GM19452 (cell line): ENCODE data around the gene CDK9.

Source experiments
- ATAC-seq: cut with Tn5 transposase; IDR thresholded peaks from one replicate; pipeline ENCODE4 v1.9.1; 2021; ENCODE audit not compliant: unreplicated experiment

CDK9 gene

DNA sequence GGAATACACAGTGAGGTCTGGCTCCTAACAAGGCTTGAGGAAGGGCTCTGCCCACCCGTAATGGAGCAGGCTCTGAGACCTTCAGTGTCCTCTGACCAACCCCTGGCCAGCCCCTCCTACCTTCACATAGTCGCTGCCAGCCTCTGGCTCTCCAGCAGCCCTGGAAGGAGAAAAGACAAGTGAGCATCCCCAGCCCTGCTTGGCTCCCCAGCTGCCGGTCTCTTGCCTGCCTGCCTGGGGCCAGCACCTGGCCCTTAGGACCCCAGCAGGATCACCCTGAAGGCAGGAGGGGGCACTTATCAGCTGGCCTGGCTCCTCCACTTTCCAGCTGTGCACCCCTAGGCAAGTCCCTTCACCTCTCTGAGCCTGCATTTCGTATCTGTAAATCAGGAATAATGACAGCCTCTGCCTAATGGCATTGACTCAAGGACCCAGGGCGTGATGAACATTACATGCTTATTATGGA, 24.3 kb upstream of the CDK9 start:
- ATAC-seq: no peak

DNA sequence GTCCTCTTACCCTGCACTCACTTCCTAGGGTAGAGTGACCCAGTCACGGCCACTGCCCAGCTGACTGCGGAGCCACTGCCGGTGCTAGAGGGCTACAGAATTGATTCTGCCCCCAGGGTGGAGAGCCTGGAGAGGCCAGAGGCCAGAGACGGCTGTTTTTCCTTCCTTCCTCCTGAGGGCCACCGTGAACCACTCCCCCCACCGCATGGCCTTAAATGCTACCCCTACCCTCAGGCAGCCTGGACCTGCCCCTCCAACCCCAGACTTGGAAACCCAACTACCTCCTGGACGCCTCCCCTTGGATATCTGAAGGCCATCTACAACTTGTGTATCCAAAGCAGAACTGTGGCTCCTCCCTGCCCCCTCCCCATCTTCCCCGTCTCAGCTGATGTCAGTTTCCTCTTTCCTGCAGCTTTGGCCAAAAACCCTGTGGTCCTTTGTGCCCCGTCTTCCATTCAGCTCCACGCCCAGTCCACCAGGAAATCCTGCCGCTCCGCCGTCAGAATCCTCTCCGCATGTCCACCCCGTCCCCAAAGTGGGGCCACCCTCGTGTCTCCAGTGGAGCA, 23.6 kb upstream of the CDK9 start:
- ATAC-seq: no peak

DNA sequence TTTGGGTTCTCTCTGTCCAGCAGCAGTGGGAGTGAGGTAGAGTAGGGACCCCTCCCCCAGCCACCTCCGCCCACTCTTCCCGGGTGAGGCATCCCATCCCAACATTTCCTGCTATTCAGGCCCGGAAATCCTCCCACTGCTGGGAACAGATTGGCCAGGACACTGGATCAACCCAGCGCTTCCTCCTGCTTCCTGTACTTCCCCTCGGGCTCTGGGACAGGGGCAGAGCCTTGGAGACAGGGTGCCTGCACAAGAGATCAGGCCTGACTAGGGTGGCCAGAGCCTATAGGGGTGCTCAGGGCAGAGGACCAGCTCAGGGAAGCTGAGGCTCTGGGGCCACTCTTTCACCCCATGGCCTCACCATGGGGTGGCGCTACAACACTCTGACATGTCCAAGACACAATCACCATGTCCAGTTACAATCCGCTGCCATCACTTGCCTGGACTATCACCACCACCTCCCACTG, 21.9 kb upstream of the CDK9 start:
- ATAC-seq: no peak

DNA sequence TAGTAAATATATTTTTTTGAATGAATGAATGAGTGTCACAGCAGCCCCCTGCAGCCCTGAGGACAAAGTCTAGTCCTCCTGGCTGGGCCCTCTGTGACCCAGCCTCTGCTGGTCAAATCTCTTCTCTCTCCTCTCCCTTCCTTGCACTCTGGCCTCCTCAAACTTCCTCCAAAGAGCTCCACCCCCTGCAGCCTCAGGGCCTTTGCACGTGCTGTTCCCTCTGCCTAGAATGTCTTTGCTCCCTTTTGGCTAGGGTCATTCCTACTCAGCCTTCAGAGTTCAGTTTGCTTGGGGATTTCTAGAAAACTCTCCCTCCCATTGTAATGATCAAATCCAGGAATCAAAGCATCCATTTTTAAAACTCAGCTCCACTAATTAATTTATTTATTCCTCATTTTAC, 20.4 kb upstream of the CDK9 start:
- no peak for ATAC-seq

DNA sequence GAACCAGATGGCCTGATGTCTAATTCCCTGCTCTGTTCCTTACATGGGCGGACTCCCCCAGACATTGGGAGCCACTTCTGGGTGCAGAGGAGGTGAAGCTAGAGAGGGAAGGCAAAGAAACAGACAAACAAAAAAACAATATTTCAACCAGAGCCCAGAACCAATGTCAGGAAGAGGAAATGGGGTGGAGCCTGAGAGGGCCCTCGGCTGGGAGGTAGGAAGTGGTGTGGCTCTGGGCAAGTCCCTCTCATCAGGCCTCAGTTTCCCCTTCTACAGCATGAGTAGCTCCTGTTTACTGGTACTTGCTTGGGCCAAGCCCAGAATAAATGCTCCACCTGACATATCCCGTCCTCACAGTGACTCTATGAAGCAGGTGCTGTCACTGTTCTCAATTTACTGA, 18.4 kb upstream of the CDK9 start:
- no peak for ATAC-seq

DNA sequence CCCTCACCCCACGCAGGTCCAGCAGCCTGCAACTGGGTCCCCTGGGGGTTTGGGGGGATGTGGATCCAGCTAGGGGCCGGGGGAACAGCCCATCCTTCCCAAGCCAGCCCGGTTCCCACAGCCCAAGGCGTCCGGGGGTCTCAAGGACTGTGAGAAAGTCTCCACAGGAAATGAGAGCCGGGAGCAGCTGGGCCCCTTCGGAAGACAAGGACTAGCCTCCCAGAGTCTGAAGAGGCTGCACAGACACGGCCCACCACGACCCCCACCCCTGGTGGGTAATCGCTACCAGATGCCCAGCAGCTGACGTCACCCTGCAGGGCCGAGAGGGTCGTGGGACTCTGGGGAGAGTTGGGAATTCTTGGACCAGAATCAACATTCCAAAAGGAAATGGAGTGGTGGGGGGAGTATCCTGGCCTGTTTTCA, 17.9 kb upstream of the CDK9 start:
- no peak for ATAC-seq

DNA sequence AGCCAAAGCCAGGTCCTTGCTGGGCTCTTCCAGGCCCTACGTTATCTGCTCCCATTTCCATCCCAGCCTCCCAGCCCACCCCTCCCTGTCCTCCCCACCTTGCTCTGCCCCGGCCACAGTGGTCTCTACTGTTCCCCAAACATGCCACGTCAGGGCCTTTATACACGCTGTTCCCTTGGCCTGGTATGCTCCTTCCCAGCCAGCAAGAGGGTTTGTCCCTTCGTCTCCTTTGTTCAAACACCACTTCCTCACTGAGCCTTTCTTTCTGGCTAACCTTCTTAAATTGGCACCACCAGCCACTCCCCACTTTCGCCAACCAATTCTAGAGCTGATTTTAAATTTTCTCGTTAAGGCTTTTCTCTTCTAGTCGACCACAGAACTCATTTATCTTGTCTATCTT, 17.1 kb upstream of the CDK9 start:
- ATAC-seq: no peak

DNA sequence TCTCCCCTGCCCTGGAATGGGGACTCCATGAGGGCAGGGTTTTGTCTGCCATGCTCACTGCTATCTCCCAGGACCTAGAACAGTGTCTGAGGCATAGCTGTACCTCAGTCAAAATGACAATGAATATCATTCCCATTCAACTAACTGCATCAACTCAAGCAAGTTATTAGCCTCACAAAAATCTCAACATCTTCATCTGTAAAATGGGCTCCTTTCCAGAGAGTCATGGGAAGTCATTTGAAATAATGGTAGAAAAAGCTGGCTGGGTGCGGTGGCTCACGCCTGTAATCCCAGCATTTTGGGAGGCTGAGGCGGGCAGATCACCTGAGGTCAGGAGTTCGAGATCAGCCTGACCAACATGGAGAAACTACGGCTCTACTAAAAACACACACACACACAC, 16.7 kb upstream of the CDK9 start:
- ATAC-seq: no peak

DNA sequence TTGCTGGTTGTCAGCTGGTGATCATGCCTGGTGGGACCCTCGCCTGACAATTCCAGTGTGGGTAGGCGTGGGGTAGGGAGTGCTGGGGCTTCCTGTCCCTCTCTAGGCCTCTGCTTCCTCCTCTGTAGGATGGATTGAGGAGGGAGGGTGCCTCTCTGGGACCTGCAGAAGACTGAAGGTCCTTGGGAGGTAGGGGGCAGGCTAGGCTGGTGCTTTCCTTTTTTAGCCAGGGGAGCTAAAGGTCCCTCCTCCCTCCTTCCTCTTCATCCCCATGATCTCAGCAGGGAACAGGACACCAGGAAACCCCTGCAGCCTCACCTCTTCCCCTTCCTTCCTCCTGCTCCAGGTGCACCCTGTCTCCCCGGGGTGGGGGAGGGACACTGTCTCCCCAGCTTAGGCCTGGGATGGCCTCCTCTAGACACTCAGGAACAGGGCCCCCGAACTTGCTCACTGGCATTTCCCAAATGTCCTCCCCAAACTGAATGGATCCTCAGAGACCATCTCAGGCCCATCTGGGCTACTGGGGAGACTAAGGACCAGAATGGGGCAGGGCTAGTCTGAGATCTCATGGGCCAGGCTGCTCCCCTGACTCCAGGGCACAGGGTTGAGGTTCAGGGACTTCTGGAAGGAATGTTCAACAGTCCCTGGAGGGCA, 15.8 kb upstream of the CDK9 start:
- no peak for ATAC-seq

DNA sequence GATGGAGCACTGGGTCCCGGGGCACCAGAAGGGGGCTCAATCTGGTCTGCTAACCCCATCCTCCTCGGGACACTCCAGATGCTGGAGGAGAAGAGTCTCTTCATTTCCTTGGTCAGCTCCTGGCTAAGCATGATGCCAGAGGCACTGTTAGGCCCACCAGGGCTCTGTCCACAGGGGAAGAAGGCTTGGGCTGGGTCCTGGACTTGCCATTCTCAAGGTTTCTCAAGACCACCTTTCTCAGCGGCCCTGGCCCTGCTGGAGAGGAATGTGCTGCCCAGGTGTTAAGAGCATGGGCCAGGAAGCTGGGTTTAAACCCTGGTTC, 15.3 kb upstream of the CDK9 start:
- no peak for ATAC-seq

DNA sequence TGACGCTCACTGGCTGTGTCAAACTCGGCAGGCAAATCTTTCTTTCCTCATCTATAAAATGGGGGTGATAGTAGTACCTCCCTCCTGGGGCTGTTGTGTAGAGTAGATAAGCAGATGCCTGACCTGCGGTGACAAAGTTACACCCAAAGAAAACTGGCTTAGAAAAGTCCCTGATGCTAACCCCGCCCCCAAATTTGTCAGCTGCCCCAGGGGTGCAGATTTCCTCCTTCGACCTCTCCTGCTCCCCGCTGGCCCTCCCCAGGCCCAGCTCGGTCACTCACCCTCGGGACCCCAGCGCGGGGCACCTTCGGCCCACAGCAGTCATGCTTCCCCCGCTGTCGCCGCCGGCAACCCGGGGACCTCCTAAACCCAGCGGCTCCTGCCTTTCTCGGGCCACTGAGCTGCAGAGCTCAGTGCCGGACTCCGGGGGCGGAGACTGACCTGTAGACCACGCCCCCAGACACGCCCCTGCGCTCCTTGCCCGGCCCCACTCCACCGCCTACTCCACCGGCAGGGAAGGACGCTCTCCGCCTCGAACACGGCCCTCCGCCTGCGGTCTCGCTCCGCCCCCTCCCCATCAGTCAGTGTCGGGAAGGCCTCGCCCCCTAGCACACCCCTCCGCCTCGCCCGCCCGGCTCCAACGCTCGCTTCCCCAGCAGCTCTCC, 14.8 kb upstream of the CDK9 start:
- ATAC-seq: peak; percentile 81

DNA sequence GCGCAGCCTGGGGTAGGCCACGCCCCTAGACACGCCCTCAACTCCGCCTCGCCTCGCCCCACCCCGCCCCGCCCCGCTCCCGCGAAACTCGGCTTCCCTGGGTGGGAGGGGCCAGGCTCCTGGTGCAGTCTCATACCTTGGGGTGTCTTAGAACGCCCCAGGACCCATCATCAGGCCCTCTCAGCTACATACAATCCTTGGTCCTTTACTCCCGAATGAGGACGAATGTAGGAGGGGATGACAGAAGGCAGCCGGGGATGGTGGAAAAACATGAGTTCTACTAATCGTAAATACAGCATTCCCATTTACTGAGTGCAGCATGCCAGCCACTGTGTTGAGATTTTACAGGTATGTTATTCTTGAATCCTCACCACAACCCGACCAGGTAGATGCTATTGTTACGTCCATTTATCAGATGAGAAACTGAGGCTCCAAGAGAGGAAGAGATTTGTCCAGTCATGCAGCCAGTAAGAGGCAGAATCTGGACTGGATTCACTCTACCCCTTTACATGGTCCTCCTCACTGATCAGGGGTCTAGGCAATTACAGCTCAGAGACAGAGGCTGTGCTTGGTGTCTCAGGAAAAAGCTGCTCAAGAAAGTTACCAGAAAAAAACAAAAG, 14.2 kb upstream of the CDK9 start:
- no peak for ATAC-seq

DNA sequence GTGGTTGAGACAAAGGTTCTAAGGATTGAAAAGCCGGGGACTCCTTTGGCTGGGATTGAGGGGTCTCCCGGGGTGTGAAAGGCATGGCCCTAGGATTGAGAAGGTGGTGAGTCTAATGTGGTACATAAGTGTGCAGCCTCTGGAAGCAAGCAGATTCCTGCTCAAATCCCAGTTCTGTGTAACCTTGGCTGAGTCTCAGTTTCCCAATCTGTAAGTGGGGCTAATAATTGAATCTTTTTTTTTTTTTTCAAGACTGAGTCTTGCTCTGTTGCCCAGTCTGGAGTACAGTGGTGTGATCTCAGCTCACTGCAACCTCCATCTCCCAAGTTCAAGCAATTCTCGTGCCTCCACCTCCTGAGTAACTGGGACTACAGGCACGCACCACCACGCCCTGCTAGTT, 13.2 kb upstream of the CDK9 start:
- ATAC-seq: no peak

DNA sequence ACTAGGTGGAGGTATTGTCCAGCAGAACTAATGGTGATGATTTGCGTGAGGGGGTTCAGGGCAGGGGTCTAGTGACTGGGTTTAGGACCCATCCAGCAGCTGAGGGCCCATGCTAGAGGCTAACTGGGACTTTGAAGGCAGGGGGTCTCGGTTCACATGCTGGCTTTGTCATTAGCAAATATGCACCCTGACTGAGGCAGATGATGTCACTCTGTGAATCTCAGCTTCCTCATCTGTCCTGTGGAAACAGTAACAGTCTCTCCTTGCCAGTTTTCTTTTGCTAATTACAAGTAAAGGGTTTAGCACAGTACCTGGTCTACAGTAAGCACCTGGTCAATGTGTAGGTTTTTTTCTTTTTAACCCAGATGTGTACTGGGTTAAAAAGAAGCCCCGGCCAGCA, 12.6 kb upstream of the CDK9 start:
- ATAC-seq: no peak

DNA sequence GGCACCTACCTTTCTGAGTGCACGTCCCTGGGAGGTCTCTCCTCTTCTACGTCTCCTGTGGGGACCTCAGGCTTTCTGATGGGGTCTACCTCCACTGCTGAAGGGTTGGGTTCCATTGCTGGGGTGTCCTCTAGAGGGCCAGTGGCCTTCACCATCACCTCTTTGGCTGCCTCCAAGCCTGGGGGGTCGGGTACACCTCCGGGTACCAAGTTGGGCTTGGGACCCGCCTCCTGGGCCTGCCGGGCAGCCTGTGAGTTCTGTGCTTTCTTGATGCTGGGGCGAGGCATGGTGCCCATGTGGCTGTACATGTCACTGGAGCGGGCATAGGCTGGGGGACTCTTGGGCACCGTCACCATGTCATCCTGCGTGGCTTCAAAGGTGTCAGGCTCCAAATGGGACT, 11.9 kb upstream of the CDK9 start:
- no peak for ATAC-seq

DNA sequence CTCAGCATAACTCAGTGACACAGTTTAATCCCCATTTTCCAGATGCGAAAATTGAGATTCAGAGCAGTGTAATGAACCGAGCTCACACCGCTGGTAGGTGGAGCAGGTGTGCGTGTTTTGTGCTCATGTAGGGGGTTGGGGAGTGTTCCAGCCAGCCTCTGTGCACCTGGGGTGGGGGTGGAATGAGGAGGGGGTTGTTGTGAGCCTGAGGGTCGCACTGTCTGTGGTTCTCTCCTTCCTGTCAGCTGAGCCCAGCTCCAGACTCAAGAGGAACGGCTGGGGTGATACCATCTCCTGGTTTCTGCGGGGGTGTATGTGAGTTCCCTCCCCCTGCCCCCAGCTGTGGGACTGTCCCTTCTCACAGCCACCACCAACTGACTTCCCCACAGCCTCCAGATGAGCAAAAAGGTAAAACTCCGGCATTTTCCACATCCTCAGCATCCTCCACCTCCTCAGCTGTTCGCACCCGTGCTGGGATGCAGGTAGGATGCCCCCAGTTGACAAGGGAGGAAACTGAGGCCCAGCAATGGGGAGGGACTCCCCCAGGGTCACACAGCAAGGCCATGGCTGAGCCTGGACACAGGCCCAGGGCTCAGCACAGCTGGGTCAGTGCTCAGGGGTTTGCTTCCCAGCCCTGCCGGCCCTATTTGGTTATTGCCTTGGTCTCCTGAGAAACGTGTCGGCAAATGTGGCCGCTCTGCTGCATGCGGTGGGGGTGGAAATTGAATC, 9.5 kb upstream of the CDK9 start:
- no peak for ATAC-seq

DNA sequence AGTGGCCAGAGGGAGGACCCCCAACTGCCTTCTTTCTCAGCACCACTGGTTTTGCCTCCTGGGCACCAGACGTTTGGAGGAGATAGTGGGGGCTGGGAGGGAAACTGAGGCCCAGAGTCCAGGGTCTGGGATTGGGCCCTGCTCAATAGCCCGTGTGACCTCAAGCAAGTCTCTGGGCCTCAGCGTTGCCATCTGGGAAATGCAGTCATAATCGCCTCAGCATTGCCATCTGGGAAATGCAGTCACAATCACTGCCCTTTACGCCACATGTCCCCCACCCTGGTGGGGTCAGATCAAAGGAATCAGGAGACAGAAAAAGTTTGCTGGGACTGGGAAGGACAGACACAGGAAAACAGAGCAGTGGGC, 8.9 kb upstream of the CDK9 start:
- no peak for ATAC-seq

DNA sequence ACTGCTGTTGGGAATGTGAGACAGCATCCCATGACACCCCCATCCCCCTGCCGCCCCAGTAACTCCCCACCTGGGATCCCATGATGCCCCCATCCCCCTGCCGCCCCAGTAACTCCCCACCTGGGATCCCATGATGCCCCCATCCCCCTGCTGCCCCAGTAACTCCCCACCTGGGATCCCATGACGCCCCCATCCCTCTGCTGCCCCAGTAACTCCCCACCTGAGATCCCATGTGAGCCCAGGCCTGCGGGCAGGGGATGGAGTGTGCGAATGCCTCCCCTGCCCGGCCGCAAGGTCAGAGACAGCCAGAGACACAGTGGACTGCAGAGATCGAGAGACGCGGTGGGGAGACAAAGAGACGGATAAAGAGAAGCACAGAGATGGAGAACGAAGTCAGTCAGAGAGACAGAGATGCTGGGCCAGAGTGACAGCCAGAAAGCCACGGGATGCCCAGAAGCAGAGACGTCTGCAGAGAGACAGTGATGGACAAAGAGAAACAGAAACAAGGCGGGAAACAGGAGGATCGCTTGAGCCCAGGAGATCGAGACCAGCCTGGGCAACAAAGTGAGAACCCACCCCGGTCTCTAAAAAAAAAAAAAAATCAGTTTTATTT, 8.4 kb upstream of the CDK9 start:
- ATAC-seq: no peak

DNA sequence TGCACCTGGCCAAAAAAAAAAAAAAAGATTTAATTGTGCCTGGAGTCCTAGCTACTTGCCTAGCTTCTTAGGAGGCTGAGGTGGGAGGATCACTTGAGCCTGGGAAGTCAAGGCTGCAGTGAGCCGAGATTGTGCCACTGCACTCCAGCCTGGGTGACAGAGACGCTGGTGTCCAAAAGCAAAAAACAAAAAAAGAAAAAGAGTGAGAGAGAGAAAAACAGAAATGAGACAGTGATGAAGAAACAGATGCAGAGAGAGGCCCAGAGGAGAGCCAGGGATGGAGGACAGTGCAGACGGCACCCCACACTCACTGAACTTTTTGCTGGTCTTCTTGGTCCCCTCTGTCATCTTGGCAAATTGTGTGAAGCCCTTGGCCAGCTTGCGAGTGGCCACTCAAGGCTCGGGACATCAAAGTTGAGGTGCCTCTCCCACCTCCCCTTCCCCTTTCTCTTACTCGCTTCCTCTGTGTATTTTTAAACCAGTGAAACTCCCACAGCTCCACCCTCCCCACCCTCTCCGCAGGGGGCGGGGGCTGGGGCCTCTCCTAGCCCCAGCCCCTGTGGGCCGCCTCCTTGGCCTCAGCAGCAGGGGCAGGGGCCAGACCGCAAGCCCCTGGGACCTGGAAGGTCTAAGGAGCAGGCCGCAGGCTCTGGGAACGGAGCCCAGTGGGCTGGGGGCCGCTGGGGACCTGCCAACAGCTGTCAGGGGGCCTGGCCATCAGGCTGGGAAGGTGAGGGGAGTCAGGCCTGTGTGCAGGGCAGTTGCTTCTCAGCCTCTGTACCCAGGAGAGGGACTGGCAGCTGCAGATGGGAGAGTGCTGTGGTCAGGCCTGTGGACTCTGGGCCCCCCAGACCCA, 7.3 kb upstream of the CDK9 start, which contains the start of gene SH2D3C:
TSS of gene SH2D3C (minus strand) at position 387 of the 856 bp plus-strand sequence. CDS start at position 348, 39 bp downstream.
- ATAC-seq: peak; percentile 34
